ENCODE results near the gene GHSR. TPM values are rescaled to one million over a fixed set of nuclear protein-coding genes. Genes with fewer than 3 reads are reported as not detected.

Gene GHSR
- total RNA-seq, 1 experiment from 2014 or later: not detected

GRCh38 chr3:172402090-172402489, 46.2 kb downstream of the GHSR start:
- Histone ChIP-seq H3K4me3 (replicated peaks in 1 of 2; ENCODE audit: low read depth in 1 of 2, low read length in 2 of 2) (no peak overlapping the region), H3K4me2 (ENCODE audit: low read length) (no peak overlapping the region), H3K9me3 (ENCODE audit: control insufficient read depth in 1 of 2, insufficient read depth in 1 of 2, low read depth in 1 of 2, low read length in 2 of 2) (no peaks in the 10 kb centered on the region), H3K27me3 (ENCODE audit: insufficient read depth, low read length) (no peaks in the 10 kb centered on the region), H4K20me1 (ENCODE audit: insufficient read depth) (no peaks in the 10 kb centered on the region), H3K9me2 (ENCODE audit: insufficient read depth) (no peaks in the 10 kb centered on the region), H3K27ac (ENCODE audit: low read depth, low read length) (no peak overlapping the region), H2AFZ (ENCODE audit: low read depth, low read length, poor library complexity, severe bottlenecking) (no peak overlapping the region), H3K4me1 (ENCODE audit: control insufficient read depth in 1 of 2, insufficient read depth in 2 of 2, low read length in 2 of 2) (no peaks in the 10 kb centered on the region), H3K9ac (ENCODE audit: low read length) (no peak overlapping the region), H3K36me3 (ENCODE audit: control insufficient read depth in 1 of 2, insufficient read depth in 2 of 2, low read length in 2 of 2) (no peaks in the 10 kb centered on the region), H3K79me2 (ENCODE audit: insufficient read depth, low read length) (no peaks in the 10 kb centered on the region)
- no TSS peak for BruUV-seq (replicated peaks)
- POLR2A ChIA-PET: no interaction called here
- ATAC-seq: no peak
- TF ChIP-seq TCF7L2 (IDR thresholded peaks at IDR 0.05; ENCODE audit: borderline replicate concordance, extremely low read depth, insufficient read depth, insufficient read length) (no peak), CEBPB (IDR thresholded peaks at IDR 0.05; ENCODE audit: low read depth) (no peak), CTCF (IDR thresholded peaks at IDR 0.05 in 2 of 3, conservative IDR thresholded peaks at IDR 0.05 in 1 of 3; ENCODE audit: borderline replicate concordance in 1 of 3, insufficient read depth in 1 of 3, low read depth in 2 of 3, low read length in 2 of 3) (no peak), REST (IDR thresholded peaks at IDR 0.05; ENCODE audit: low read depth) (no peak)
- CTCF ChIA-PET: no interaction called here
- intact Hi-C loops (cut with micrococcal nuclease): no loop called here
- no peak for DNase-seq (ENCODE audit: low read depth, low spot score)
- RAD21 ChIA-PET (ENCODE audit: low non-redundant PET in 1 of 2, low total read pairs in 2 of 2, uncharacterized antibody in 2 of 2, unreplicated experiment in 2 of 2): no interaction called here
